ENCODE data around the gene ADAP1.

Gene ADAP1

DNA sequence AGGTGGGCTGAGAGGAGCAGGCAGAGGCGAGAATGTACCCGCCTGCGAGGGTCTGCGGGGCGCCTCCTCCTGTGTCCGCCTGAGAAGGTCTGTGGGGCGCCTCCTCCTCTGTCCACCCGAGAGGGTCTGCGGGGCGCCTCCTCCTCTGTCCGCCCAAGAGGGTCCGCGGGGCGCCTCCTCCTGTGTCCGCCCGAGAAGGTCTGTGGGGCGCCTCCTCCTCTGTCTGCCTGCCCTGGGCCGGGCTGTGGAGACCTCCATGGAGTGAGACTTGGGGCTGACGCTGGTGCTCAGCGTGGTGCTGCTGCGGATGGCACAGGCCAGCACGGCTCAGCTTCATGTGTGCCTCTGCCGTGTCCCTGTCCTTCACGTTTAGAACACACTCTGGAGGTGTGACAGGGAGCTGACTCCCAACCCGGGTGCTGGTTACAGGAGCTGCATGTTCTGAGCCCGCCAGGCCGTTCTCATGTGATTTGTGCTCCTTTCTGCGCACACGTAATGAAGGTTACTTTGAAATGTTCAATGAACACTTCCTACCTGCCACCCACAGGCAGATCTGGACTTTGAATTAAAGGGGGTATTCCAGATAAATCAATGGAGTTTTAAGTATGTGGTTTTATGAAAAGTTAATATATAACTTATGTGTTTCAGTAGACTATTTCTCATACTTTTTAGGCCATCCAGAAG is 98.7 kb downstream of the ADAP1 start:
- H2AK5ac ChIP-seq (ENCODE audit: low read length): no peak overlapping the region
- peaks cover 20% of the 10 kb centered on the region for H3K36me3 ChIP-seq (ENCODE audit: control insufficient read depth, insufficient read depth, low read length)
- H4K8ac ChIP-seq (ENCODE audit: low read depth, low read length): no peak overlapping the region
- H3K27me3 ChIP-seq (ENCODE audit: insufficient read depth, low read length, poor library complexity): no peaks in the 10 kb centered on the region
- no peak overlapping the region for H3K27ac ChIP-seq (ENCODE audit: low read depth, low read length)
- no peak overlapping the region for H3K56ac ChIP-seq (ENCODE audit: low read length)
- no peaks in the 10 kb centered on the region for H3K4me1 ChIP-seq (ENCODE audit: control insufficient read depth, low read depth, low read length)
- H2BK120ac ChIP-seq (ENCODE audit: low read depth, low read length): no peak overlapping the region
- H3K4me2 ChIP-seq (ENCODE audit: low read length): no peak overlapping the region
- no peak overlapping the region for H3K18ac ChIP-seq (ENCODE audit: low read length)
- no peak overlapping the region for H3K23ac ChIP-seq (ENCODE audit: low read length)
- no peak overlapping the region for H2BK15ac ChIP-seq (replicated peaks; ENCODE audit: low read depth)
- H2BK5ac ChIP-seq (ENCODE audit: low read length): no peak overlapping the region
- no peak overlapping the region for H4K5ac ChIP-seq (ENCODE audit: low read length)
- no peaks in the 10 kb centered on the region for H3K79me2 ChIP-seq (ENCODE audit: control insufficient read depth, insufficient read depth, low read length)
- no peak for DNase-seq
- H3K4me3 ChIP-seq (ENCODE audit: low read length): no peak overlapping the region
- H3K4ac ChIP-seq (ENCODE audit: low read depth, low read length): no peak overlapping the region
- H3K9ac ChIP-seq (ENCODE audit: low read length): no peak overlapping the region
- H3K79me1 ChIP-seq (ENCODE audit: low read length): peaks cover 2% of the 10 kb centered on the region
- no CpG with 5 or more reads among the region's 29 CpGs for WGBS (ENCODE audit: extremely low coverage, insufficient coverage, low lambda C conversion rate)

DNA sequence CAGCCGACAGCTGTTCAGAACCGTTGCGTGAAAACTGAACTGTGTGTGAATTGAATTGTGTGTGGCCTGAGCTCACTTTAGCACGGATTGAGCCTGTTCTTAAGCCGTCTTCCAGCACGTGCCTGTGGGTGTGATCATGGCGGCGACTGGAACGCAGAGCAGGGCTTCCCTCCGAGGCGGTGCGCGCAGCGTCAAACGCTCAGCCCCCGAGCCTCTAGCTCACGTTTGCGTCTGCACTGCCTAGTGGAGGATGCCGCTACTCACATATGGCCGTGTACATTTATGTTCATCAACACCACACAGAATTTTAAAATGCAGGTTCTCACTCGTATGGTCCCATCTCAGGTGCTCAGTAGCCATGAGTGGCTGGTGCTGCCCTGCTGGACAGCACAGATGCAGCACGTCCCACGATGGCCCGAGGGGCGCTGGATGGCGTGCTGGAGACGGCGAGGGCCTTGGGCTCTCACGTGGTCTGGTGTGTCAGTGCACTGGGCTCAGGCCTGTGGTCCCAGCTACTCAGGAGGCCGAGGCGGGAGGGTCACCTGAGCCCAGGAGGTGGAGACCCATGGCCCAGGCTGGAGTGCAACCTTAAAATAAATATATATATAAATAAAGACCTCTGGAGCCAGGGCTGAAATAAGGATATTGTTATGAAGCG is 100.2 kb downstream of the ADAP1 start:
- H3K27ac ChIP-seq (ENCODE audit: low read depth, low read length): no peak overlapping the region
- no peak overlapping the region for H2AK5ac ChIP-seq (ENCODE audit: low read length)
- no peak overlapping the region for H3K56ac ChIP-seq (ENCODE audit: low read length)
- no peak overlapping the region for H3K9ac ChIP-seq (ENCODE audit: low read length)
- H3K23ac ChIP-seq (ENCODE audit: low read length): no peak overlapping the region
- H3K79me1 ChIP-seq (ENCODE audit: low read length): peaks cover 6% of the 10 kb centered on the region
- H3K18ac ChIP-seq (ENCODE audit: low read length): no peak overlapping the region
- H3K4me2 ChIP-seq (ENCODE audit: low read length): no peak overlapping the region
- H3K4me3 ChIP-seq (ENCODE audit: low read length): no peak overlapping the region
- no CpG with 5 or more reads among the region's 32 CpGs for WGBS (ENCODE audit: extremely low coverage, insufficient coverage, low lambda C conversion rate)
- H4K5ac ChIP-seq (ENCODE audit: low read length): no peak overlapping the region
- H4K8ac ChIP-seq (ENCODE audit: low read depth, low read length): no peak overlapping the region
- no peak for DNase-seq
- H2BK15ac ChIP-seq (replicated peaks; ENCODE audit: low read depth): no peak overlapping the region
- H3K36me3 ChIP-seq (ENCODE audit: control insufficient read depth, insufficient read depth, low read length): peaks cover 15% of the 10 kb centered on the region
- H2BK120ac ChIP-seq (ENCODE audit: low read depth, low read length): no peak overlapping the region
- no peaks in the 10 kb centered on the region for H3K4me1 ChIP-seq (ENCODE audit: control insufficient read depth, low read depth, low read length)
- no peaks in the 10 kb centered on the region for H3K79me2 ChIP-seq (ENCODE audit: control insufficient read depth, insufficient read depth, low read length)
- no peak overlapping the region for H2BK5ac ChIP-seq (ENCODE audit: low read length)
- no peak overlapping the region for H3K4ac ChIP-seq (ENCODE audit: low read depth, low read length)
- no peaks in the 10 kb centered on the region for H3K27me3 ChIP-seq (ENCODE audit: insufficient read depth, low read length, poor library complexity)

- Histone ChIP-seq H3K27me3 (ENCODE audit: insufficient read depth, low read length, poor library complexity) (no peaks in the 10 kb centered on the region), H3K23ac (ENCODE audit: low read length) (no peak overlapping the region), H4K8ac (ENCODE audit: low read depth, low read length) (no peak overlapping the region), H2AK5ac (ENCODE audit: low read length) (no peak overlapping the region), H3K27ac (ENCODE audit: low read depth, low read length) (no peak overlapping the region), H3K18ac (ENCODE audit: low read length) (no peak overlapping the region), H3K36me3 (ENCODE audit: control insufficient read depth, insufficient read depth, low read length) (peaks cover 13% of the 10 kb centered on the region), H2BK5ac (ENCODE audit: low read length) (no peak overlapping the region), H3K9ac (ENCODE audit: low read length) (no peak overlapping the region), H3K56ac (ENCODE audit: low read length) (no peak overlapping the region), H3K4me3 (ENCODE audit: low read length) (no peak overlapping the region), H2BK15ac (replicated peaks; ENCODE audit: low read depth) (no peak overlapping the region), H3K4me2 (ENCODE audit: low read length) (no peak overlapping the region), H3K4ac (ENCODE audit: low read depth, low read length) (no peak overlapping the region), H3K79me2 (ENCODE audit: control insufficient read depth, insufficient read depth, low read length) (no peaks in the 10 kb centered on the region), H3K79me1 (ENCODE audit: low read length) (peaks cover 6% of the 10 kb centered on the region), H3K4me1 (ENCODE audit: control insufficient read depth, low read depth, low read length) (no peaks in the 10 kb centered on the region), H2BK120ac (ENCODE audit: low read depth, low read length) (no peak overlapping the region), H4K5ac (ENCODE audit: low read length) (no peak overlapping the region)
- DNase-seq: no peak
- no CpG with 5 or more reads among the region's 33 CpGs for whole genome bisulfite sequencing (ENCODE audit: extremely low coverage, insufficient coverage, low lambda C conversion rate)
Measured at GRCh38 chr7:853366-854117, 100.9 kb downstream of the ADAP1 start.

- no peaks in the 10 kb centered on the region for H3K79me2 ChIP-seq (ENCODE audit: control insufficient read depth, insufficient read depth, low read length)
- no peak overlapping the region for H3K56ac ChIP-seq (ENCODE audit: low read length)
- no peak overlapping the region for H4K5ac ChIP-seq (ENCODE audit: low read length)
- H3K36me3 ChIP-seq (ENCODE audit: control insufficient read depth, insufficient read depth, low read length): peaks cover 8% of the 10 kb centered on the region
- no peak for DNase-seq
- no peak overlapping the region for H4K8ac ChIP-seq (ENCODE audit: low read depth, low read length)
- H3K79me1 ChIP-seq (ENCODE audit: low read length): peaks cover 6% of the 10 kb centered on the region
- H3K4ac ChIP-seq (ENCODE audit: low read depth, low read length): no peak overlapping the region
- no peak overlapping the region for H2BK15ac ChIP-seq (replicated peaks; ENCODE audit: low read depth)
- no peak overlapping the region for H3K18ac ChIP-seq (ENCODE audit: low read length)
- no peak overlapping the region for H3K23ac ChIP-seq (ENCODE audit: low read length)
- no peak overlapping the region for H2BK5ac ChIP-seq (ENCODE audit: low read length)
- H3K9ac ChIP-seq (ENCODE audit: low read length): no peak overlapping the region
- H3K4me2 ChIP-seq (ENCODE audit: low read length): no peak overlapping the region
- no CpG with 5 or more reads among the region's 14 CpGs for WGBS (ENCODE audit: extremely low coverage, insufficient coverage, low lambda C conversion rate)
- H2BK120ac ChIP-seq (ENCODE audit: low read depth, low read length): no peak overlapping the region
- H3K27me3 ChIP-seq (ENCODE audit: insufficient read depth, low read length, poor library complexity): no peaks in the 10 kb centered on the region
- H2AK5ac ChIP-seq (ENCODE audit: low read length): no peak overlapping the region
- no peak overlapping the region for H3K27ac ChIP-seq (ENCODE audit: low read depth, low read length)
- no peaks in the 10 kb centered on the region for H3K4me1 ChIP-seq (ENCODE audit: control insufficient read depth, low read depth, low read length)
- no peak overlapping the region for H3K4me3 ChIP-seq (ENCODE audit: low read length)
Measured at GRCh38 chr7:851204-851603, 103.3 kb downstream of the ADAP1 start.

DNA sequence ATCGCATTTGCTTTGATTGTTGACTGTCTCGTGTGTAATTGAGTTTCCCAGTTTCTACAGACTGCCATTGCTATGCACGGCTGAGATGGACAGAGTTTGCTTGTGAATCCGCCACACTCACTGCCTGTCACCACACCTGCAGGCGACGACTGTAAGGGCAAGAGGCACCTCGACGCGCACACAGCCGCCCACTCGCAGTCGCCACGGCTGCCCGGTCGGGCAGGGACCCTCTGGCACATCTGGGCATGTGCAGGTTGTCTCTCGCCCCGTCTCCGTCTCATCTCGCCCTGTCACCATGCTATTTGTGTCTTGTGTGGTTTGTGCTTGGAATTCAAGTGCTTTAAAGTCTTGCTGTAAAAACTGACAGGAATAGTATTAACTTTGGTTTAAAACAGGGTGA is 104.7 kb downstream of the ADAP1 start:
- no peak overlapping the region for H2AK5ac ChIP-seq (ENCODE audit: low read length)
- H3K27me3 ChIP-seq (ENCODE audit: insufficient read depth, low read length, poor library complexity): no peaks in the 10 kb centered on the region
- H3K36me3 ChIP-seq (ENCODE audit: control insufficient read depth, insufficient read depth, low read length): peaks cover 8% of the 10 kb centered on the region
- H3K27ac ChIP-seq (ENCODE audit: low read depth, low read length): no peak overlapping the region
- no peak overlapping the region for H3K9ac ChIP-seq (ENCODE audit: low read length)
- no peak overlapping the region for H3K56ac ChIP-seq (ENCODE audit: low read length)
- no peak overlapping the region for H4K5ac ChIP-seq (ENCODE audit: low read length)
- no peak overlapping the region for H3K4me2 ChIP-seq (ENCODE audit: low read length)
- no peak overlapping the region for H3K4ac ChIP-seq (ENCODE audit: low read depth, low read length)
- no peaks in the 10 kb centered on the region for H3K79me2 ChIP-seq (ENCODE audit: control insufficient read depth, insufficient read depth, low read length)
- no peak overlapping the region for H3K23ac ChIP-seq (ENCODE audit: low read length)
- DNase-seq: no peak
- no peak overlapping the region for H3K4me3 ChIP-seq (ENCODE audit: low read length)
- no peak overlapping the region for H3K18ac ChIP-seq (ENCODE audit: low read length)
- H2BK120ac ChIP-seq (ENCODE audit: low read depth, low read length): no peak overlapping the region
- no peak overlapping the region for H2BK15ac ChIP-seq (replicated peaks; ENCODE audit: low read depth)
- H3K79me1 ChIP-seq (ENCODE audit: low read length): peaks cover 7% of the 10 kb centered on the region
- H3K4me1 ChIP-seq (ENCODE audit: control insufficient read depth, low read depth, low read length): no peaks in the 10 kb centered on the region
- H2BK5ac ChIP-seq (ENCODE audit: low read length): no peak overlapping the region
- no CpG with 5 or more reads among the region's 19 CpGs for WGBS (ENCODE audit: extremely low coverage, insufficient coverage, low lambda C conversion rate)
- no peak overlapping the region for H4K8ac ChIP-seq (ENCODE audit: low read depth, low read length)
